ENCODE measurements around the gene TTC36.

DNA sequence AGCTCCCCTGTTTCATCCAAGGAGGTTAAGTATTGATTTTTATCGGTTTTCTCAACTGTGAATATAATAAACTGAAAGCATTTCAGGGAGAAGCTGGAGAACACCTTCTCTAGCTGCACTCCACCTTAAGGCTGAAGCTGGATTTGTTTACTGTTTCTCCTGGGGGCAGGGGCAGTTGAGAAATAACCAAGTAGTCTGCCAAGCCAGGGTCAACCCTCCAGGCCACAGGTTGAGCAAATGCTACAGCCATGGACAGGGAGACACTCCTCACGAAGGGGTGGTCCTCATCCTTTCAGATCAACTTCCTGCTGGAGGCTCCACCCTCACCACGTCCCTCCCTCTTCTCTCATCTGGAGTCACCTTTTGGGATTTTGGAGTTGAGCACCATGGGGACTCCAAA is at the start of gene TTC36:
- TF ChIP-seq, protein P1, sequence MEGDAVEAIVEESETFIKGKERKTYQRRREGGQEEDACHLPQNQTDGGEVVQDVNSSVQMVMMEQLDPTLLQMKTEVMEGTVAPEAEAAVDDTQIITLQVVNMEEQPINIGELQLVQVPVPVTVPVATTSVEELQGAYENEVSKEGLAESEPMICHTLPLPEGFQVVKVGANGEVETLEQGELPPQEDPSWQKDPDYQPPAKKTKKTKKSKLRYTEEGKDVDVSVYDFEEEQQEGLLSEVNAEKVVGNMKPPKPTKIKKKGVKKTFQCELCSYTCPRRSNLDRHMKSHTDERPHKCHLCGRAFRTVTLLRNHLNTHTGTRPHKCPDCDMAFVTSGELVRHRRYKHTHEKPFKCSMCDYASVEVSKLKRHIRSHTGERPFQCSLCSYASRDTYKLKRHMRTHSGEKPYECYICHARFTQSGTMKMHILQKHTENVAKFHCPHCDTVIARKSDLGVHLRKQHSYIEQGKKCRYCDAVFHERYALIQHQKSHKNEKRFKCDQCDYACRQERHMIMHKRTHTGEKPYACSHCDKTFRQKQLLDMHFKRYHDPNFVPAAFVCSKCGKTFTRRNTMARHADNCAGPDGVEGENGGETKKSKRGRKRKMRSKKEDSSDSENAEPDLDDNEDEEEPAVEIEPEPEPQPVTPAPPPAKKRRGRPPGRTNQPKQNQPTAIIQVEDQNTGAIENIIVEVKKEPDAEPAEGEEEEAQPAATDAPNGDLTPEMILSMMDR (IDR thresholded peaks at IDR 0.05), result no peak
- TF ChIP-seq EZH2 (IDR thresholded peaks at IDR 0.05; ENCODE audit: borderline replicate concordance, insufficient read depth, low read depth, low read length, poor library complexity, severe bottlenecking), result no peak
